ENCODE data around the gene E4F1. TPM values are rescaled to one million over a fixed set of nuclear protein-coding genes. Genes with fewer than 3 reads are reported as not detected.
A peak's percentile ranks its signal among the peaks of the same experiment; 100 is the strongest.

E4F1 gene
- 25.2 TPM for total RNA-seq (2013)
- polyA plus RNA-seq = 10 to 100 TPM in 1 of 3 donors, 1 to 10 TPM in 2; 4.9 to 50.9 (median 5.8) TPM
- polyA minus RNA-seq = 49.2 and 52.4 TPM in 2 replicates
- 10.7 to 27.4 (median 17.8) reads per million in 11 experiments for total RNA-seq

GRCh38 chr16:2223221-2223941, at the start of gene E4F1:
E4F1 (plus strand) TSS chr16:2223591; CDS start chr16:2223614, 23 bp downstream.
- Histone ChIP-seq H4K20me1 (ENCODE audit: insufficient read depth, low read length) (peaks cover 11% of the 10 kb centered on the region), H3K27ac (ENCODE audit: low read depth in 1 of 2, low read length in 2 of 2) (peak within 1 kb of the TSS; percentile 60 to 87), H3K4me2 (replicated peaks; ENCODE audit: extremely low read depth, low read length, poor library complexity, severe bottlenecking) (peak within 1 kb of the TSS; percentile 99), H3K9me3 (replicated peaks in 1 of 2; ENCODE audit: control insufficient read depth in 1 of 2, insufficient read depth in 1 of 2, low read length in 2 of 2) (no peaks in the 10 kb centered on the region), H2AFZ (ENCODE audit: insufficient read depth, low read depth, low read length, poor library complexity, severe bottlenecking) (peak within 1 kb of the TSS; percentile 97), H3K27me3 (ENCODE audit: control insufficient read depth in 2 of 2, insufficient read depth in 2 of 2, low read length in 2 of 2) (no peaks in the 10 kb centered on the region), H3K9ac (ENCODE audit: insufficient read depth, low read length, poor library complexity, severe bottlenecking) (peak within 1 kb of the TSS; percentile 96), H3K79me2 (ENCODE audit: insufficient read depth, low read length) (peaks cover 42% of the 10 kb centered on the region), H3K4me3 (replicated peaks in 1 of 3; ENCODE audit: low read depth in 2 of 3, low read length in 3 of 3) (peak within 1 kb of the TSS; percentile 64 to 95 (median 83)), H3K36me3 (replicated peaks in 1 of 2; ENCODE audit: control insufficient read depth in 1 of 2, insufficient read depth in 2 of 2, low read length in 2 of 2) (peaks cover 3 to 17% of the 10 kb centered on the region in 2 donors), H3K4me1 (ENCODE audit: control insufficient read depth in 1 of 2, insufficient read depth in 2 of 2, low read length in 2 of 2) (peaks cover 13 to 17% of the 10 kb centered on the region in 2 donors)
- H3K36me3 Mint-ChIP-seq = peaks cover 2 to 15% of the 10 kb centered on the region in 2 donors
- peak within 1 kb of the TSS; percentile 75 to 86 for H3K4me3 Mint-ChIP-seq
- no peak for TF ChIP-seq CTCF (IDR thresholded peaks at IDR 0.05)
- DNase-seq = peak; percentile 98 to 100 (median 100)
- no peaks in the 10 kb centered on the region for H3K9me3 Mint-ChIP-seq
- WGBS (ENCODE audit: insufficient coverage) = under 1% methylated on average over 79 of the region's 82 CpGs
- H3K27me3 Mint-ChIP-seq (ENCODE audit: low read depth in 3 of 3) = peaks cover 0 to 3% (median 1%) of the 10 kb centered on the region in 3 donors
- H3K27ac Mint-ChIP-seq = peak within 1 kb of the TSS; percentile 46 to 86 (median 77)
- intact Hi-C loops (cut with micrococcal nuclease) = loop anchor here in 1 of 2 donors (1.0 to 5.0 kb wide), 3 partner anchors 8 to 176 kb away; partner anchors contain the start of genes NTHL1, RNPS1 and TSC2
- peaks cover 22% of the 10 kb centered on the region for H3K4me1 Mint-ChIP-seq

- H3K4me1 ChIP-seq (ENCODE audit: control insufficient read depth in 1 of 2, insufficient read depth in 2 of 2, low read length in 2 of 2) = no peaks in the 10 kb centered on the region
- WGBS (ENCODE audit: insufficient coverage) = 98% methylated on average over 3 of the region's 4 CpGs
- H3K27me3 Mint-ChIP-seq (ENCODE audit: low read depth in 3 of 3) = no peaks in the 10 kb centered on the region
- H2AFZ ChIP-seq (ENCODE audit: insufficient read depth, low read depth, low read length, poor library complexity, severe bottlenecking) = no peak overlapping the region
- H3K4me3 ChIP-seq (replicated peaks in 1 of 3; ENCODE audit: low read depth in 2 of 3, low read length in 3 of 3) = no peak overlapping the region
- H3K4me3 Mint-ChIP-seq = no peak overlapping the region
- no peak for TF ChIP-seq CTCF (IDR thresholded peaks at IDR 0.05)
- H3K9ac ChIP-seq (ENCODE audit: insufficient read depth, low read length, poor library complexity, severe bottlenecking) = no peak overlapping the region
- no peak overlapping the region for H3K4me2 ChIP-seq (replicated peaks; ENCODE audit: extremely low read depth, low read length, poor library complexity, severe bottlenecking)
- peaks cover 38 to 68% of the 10 kb centered on the region in 2 donors for H3K36me3 Mint-ChIP-seq
- intact Hi-C loops (cut with micrococcal nuclease) = no loop called here
- H3K9me3 ChIP-seq (replicated peaks in 1 of 2; ENCODE audit: control insufficient read depth in 1 of 2, insufficient read depth in 1 of 2, low read length in 2 of 2) = no peaks in the 10 kb centered on the region
- H3K27me3 ChIP-seq (ENCODE audit: control insufficient read depth in 2 of 2, insufficient read depth in 2 of 2, low read length in 2 of 2) = no peaks in the 10 kb centered on the region
- peaks cover 0 to 2% (median 0%) of the 10 kb centered on the region in 7 donors for H3K9me3 Mint-ChIP-seq
- H4K20me1 ChIP-seq (ENCODE audit: insufficient read depth, low read length) = no peaks in the 10 kb centered on the region
- no peak overlapping the region for H3K27ac ChIP-seq (ENCODE audit: low read depth in 1 of 2, low read length in 2 of 2)
- H3K36me3 ChIP-seq (replicated peaks in 1 of 2; ENCODE audit: control insufficient read depth in 1 of 2, insufficient read depth in 2 of 2, low read length in 2 of 2) = peaks cover 67 to 85% of the 10 kb centered on the region in 2 donors
- no peak for DNase-seq
- H3K79me2 ChIP-seq (ENCODE audit: insufficient read depth, low read length) = no peaks in the 10 kb centered on the region
- H3K27ac Mint-ChIP-seq = no peak overlapping the region
- H3K4me1 Mint-ChIP-seq = no peaks in the 10 kb centered on the region
These were observed 49.5 kb upstream of the E4F1 start for GRCh38 chr16:2173916-2174315.
